Adrenal gland (tissue), 5 donors: ENCODE results near the gene CCDC63.

ENCODE experiments used
- CTCF ChIP-seq, 6 experiments: fragments of 450-650 bp in 4 of 6; fragments of 200-600 bp in 2 of 6; sonication (generic) in 1 of 6; IDR thresholded peaks; 1 replicate in 5 of 6; 2 replicates in 1 of 6; pipeline versions ENCODE4 v1.5.1 to v1.8.0; 2016 to 2021; ENCODE audit warnings: antibody characterized with exemption in 6 of 6, mild to moderate bottlenecking in 2 of 6, moderate library complexity in 1 of 6
- POLR2A ChIP-seq, 2 donors: fragments of 450-650 bp; IDR thresholded peaks; one replicate each; pipeline ENCODE4 v1.6.1; 2017; ENCODE audit warnings: antibody characterized with exemption in 2 of 2, mild to moderate bottlenecking in 2 of 2, moderate library complexity in 1 of 2
- donor health status: DM: no; HTN: no; CAD: no.

GRCh38 chr12:110929818-110930217 lies 83.0 kb downstream of the CCDC63 start:
- TF ChIP-seq POLR2A (IDR thresholded peaks at IDR 0.05) (no peak), CTCF (IDR thresholded peaks at IDR 0.05) (no peak)
